Activated CD4-positive, alpha-beta T cell treated with anti-CD3 and anti-CD28 coated beads, Interleukin-2, amount 10 ng/mL, durations not matched to agents 7 days and 5 days (primary cell): ENCODE data around the gene MS4A2. TPM values are rescaled to one million over a fixed set of nuclear protein-coding genes. Genes with fewer than 3 reads are reported as not detected.
A peak's percentile ranks its signal among the peaks of the same experiment; 100 is the strongest.
"Not testable (repeated sequence)": the region's sequence is repeated elsewhere in the genome, so short reads cannot be mapped to it uniquely, and the experiment has no call there.

Source experiments
- CTCF ChIA-PET: fragments of 350-600 bp; sonication (Branson Sonifier 250); formaldehyde crosslinking; loops from one replicate; lab custom pipeline; 2021; ENCODE audit warnings: antibody characterized with exemption; lab: Charles Lee
- POLR2A ChIA-PET: fragments of 350-600 bp; sonication (Branson Sonifier 250); formaldehyde crosslinking; loops from one replicate; lab custom pipeline; 2021; ENCODE audit warnings: antibody characterized with exemption; lab: Charles Lee
- DNase-seq: peaks from one replicate; pipeline ENCODE4 v3.0.0-alpha.2; 2020
- H3K27ac Mint-ChIP-seq: one replicate; pipeline ENCODE4 v1.8.0; 2021; ENCODE audit warnings: mild to moderate bottlenecking, moderate library complexity, mixed read lengths
- H3K27me3 Mint-ChIP-seq: one replicate; pipeline ENCODE4 v1.8.0; 2021; ENCODE audit warnings: mixed read lengths
- H3K36me3 Mint-ChIP-seq: one replicate; pipeline ENCODE4 v1.8.0; 2021; ENCODE audit warnings: low read depth, mixed read lengths
- H3K4me1 Mint-ChIP-seq: one replicate; pipeline ENCODE4 v1.8.0; 2021; ENCODE audit warnings: mixed read lengths
- H3K4me3 Mint-ChIP-seq: one replicate; pipeline ENCODE4 v1.8.0; 2021; ENCODE audit warnings: mild to moderate bottlenecking, moderate library complexity, mixed read lengths
- H3K9me3 Mint-ChIP-seq: one replicate; pipeline ENCODE4 v1.8.0; 2021; ENCODE audit warnings: mixed read lengths
- total RNA-seq, 2 experiments: library from RNA; stranded (reverse); gene quantifications; one replicate each; pipeline ENCODE4 v1.2.3, GENCODE V29; 2021

MS4A2 gene
- total RNA-seq, 2 experiments from 2014 or later, result not detected

DNA sequence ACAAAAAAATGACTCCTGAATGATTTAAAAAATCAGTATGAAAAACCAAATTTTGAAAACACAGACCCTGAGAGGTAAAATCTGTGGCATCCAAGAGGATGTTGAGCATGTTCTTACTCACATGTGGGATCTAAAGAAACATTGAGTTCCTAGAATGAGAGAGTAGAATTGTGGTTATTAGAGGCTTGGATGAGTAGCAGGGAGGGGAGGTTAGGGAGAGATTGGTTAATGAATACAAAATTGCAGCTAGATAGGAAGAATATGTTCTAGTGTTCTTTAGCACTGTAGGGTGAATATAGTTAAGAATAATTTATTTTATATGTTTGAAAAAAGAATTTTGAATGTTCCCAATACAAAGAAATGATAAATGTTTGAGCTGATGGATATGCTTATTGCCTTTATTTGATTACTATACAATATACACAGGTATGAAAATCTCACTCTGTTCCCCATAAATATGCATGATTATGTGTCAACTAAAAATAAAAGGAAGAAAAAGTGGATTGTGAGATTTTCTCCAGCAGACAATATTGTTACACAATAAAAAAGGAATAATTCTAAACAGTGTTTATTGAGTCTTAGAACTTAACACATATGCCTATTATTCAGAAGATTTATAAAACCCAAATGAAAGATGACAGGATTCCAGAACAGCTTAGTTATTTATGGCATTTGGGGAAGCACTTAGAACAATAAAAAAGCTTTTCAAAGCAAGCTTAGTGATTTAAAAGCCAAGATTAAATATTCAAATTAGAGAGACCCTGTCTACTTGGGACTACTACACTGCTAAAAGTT lies 28.7 kb downstream of the MS4A2 start:
- no peak overlapping the region for H3K4me3 Mint-ChIP-seq
- H3K27me3 Mint-ChIP-seq, result peaks cover 2% of the 10 kb centered on the region
- H3K36me3 Mint-ChIP-seq, result no peaks in the 10 kb centered on the region
- no peak overlapping the region for H3K27ac Mint-ChIP-seq
- no peak for DNase-seq
- ChIA-PET CTCF (no interaction called here), POLR2A (no interaction called here)
- H3K9me3 Mint-ChIP-seq, result no peaks in the 10 kb centered on the region
- no peaks in the 10 kb centered on the region for H3K4me1 Mint-ChIP-seq

DNA sequence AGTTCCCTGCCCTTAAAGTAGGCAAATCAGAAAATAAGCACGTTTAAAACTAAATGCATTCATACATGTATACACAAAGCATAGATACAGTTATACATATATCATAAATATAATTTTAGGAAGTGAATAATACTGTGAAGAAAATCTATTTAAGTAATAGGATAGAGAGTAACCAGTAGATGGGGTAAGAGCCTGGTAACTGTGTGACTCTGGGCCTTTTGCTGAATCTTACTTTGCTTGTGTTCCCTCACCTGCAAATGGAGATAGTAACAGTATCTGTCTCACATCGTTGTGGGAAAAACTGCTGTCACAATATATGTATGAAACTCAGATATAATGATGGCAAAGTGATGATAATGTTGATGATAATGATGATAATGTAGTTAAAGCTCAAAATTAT lies 29.9 kb downstream of the MS4A2 start:
- Mint-ChIP-seq H3K36me3 (no peaks in the 10 kb centered on the region), H3K27me3 (peaks cover 2% of the 10 kb centered on the region), H3K4me1 (no peaks in the 10 kb centered on the region), H3K27ac (no peak overlapping the region), H3K4me3 (no peak overlapping the region), H3K9me3 (no peaks in the 10 kb centered on the region)
- DNase-seq, result no peak
- POLR2A ChIA-PET, result no interaction called here
- CTCF ChIA-PET, result interaction anchor here (1.4 kb wide), 1 partner anchor 13 kb away, joined by 3 read pairs; no protein-coding TSS in a partner anchor

DNA sequence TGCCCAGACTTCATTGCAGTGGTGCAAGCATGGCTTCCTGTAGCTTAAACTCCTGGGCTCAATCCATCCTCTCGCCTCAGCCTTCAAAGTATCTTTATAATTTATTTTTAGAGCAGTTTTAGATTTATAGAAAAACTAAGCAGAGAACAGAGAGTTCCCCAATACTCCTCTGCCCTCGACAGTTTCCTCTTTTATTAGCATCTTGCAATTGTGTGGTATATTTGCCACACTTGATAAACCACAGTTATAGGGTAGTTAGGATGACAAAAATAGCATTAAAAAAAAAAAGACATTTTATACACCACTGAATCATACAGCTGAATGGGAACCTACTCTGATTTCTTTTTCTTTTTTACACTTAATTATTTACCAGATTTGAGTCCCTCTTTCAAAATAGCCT lies 31.2 kb downstream of the MS4A2 start:
- CTCF ChIA-PET, result no interaction called here
- H3K27ac Mint-ChIP-seq, result no peak overlapping the region
- POLR2A ChIA-PET, result no interaction called here

DNA sequence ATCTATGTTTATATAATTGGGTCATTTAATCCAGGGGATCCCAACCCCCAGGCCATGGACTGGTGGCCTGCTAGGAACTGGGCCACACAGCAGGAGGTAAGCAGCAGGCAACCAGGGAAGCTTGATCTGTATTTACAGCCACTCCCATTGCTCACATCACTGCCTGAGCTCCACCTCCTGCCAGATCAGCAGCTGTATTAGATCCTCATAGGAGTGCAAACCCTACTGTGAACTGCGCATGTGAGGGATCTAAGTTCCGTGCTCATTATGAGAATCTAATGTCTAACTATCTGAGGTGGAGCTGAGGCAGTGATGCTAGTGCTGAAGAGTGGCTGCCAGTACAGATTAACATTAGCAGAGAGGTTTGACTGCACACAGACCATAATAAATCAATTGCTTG lies 32.8 kb downstream of the MS4A2 start:
- CTCF ChIA-PET, result no interaction called here
- Mint-ChIP-seq H3K4me3 (no peak overlapping the region), H3K27me3 (peaks cover 2% of the 10 kb centered on the region), H3K4me1 (no peaks in the 10 kb centered on the region), H3K36me3 (no peaks in the 10 kb centered on the region), H3K9me3 (no peaks in the 10 kb centered on the region), H3K27ac (no peak overlapping the region)
- POLR2A ChIA-PET, result no interaction called here
- DNase-seq, result no peak

More for the DNA sequence above, 31.2 kb downstream of the MS4A2 start:
- no peak overlapping the region for H3K4me3 Mint-ChIP-seq
- H3K36me3 Mint-ChIP-seq, result no peaks in the 10 kb centered on the region
- no peaks in the 10 kb centered on the region for H3K4me1 Mint-ChIP-seq
- no peaks in the 10 kb centered on the region for H3K9me3 Mint-ChIP-seq
- H3K27me3 Mint-ChIP-seq, result peaks cover 2% of the 10 kb centered on the region
- DNase-seq, result no peak

DNA sequence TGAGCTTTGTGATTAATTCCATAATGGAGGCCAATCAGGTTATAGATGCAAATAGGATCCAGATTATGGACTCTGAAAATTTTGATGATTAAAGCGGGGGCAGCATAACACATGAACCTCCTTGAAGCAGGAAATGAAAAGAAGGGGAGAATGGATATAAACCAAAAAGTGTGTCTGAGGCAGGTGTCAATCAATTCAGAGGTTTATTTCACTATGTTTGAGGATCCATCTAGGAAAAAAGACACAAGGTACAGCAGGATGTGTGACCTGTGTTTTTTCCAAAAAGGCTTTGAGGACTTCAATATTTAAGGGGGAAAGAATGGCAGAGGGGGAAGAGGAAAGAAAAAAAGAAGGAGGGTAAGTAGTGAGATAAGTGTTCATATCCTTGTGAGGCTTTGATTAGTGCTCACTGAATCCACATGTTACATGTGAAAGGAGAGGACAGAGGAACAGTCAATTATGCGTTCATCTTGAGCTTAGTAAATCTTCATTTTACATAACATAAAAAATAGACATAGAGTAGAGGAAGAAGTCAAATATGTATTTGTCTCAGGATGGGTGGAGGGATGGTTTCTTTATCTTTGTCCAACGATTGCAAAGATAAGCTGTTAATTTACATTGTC lies 34.1 kb downstream of the MS4A2 start:
- Mint-ChIP-seq H3K36me3 (no peaks in the 10 kb centered on the region), H3K9me3 (no peaks in the 10 kb centered on the region), H3K27me3 (peaks cover 2% of the 10 kb centered on the region), H3K27ac (no peak overlapping the region), H3K4me1 (no peaks in the 10 kb centered on the region), H3K4me3 (no peak overlapping the region)
- ChIA-PET POLR2A (no interaction called here), CTCF (no interaction called here)
- no peak for DNase-seq

DNA sequence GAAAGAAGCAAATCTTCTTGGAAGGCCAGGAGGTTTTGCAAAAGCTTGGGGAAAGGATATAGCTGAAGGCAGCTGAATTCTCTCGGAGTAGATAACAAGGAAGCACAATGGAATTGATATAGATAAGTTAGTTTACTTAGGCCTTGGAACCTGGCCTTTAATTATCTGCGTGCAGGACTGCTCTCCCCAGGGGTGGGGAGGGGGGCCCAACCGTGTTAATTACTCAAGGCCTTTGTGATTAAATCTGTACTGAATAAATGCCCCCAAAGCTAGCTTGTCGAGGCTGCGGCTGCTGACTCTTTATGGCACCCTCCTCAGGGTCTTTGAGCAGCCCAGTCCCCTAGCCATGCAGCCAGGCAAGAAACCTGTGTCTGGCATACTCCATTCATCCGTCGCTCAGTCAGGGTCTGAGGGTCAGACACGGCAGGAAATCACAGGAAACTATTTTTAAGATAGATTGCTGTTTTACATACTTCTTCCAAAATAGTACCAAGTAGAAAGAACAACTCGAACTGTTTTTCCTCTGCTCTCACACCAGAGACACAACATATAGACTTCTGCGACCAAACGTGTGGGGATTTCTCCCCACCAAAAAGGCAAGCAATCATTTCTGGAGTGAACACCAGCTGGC lies 36.5 kb downstream of the MS4A2 start:
- CTCF ChIA-PET, result no interaction called here
- Mint-ChIP-seq H3K4me1 (no peaks in the 10 kb centered on the region), H3K27ac (no peak overlapping the region), H3K9me3 (no peaks in the 10 kb centered on the region), H3K4me3 (no peak overlapping the region), H3K36me3 (no peaks in the 10 kb centered on the region), H3K27me3 (peaks cover 2% of the 10 kb centered on the region)
- POLR2A ChIA-PET, result no interaction called here
- no peak for DNase-seq

DNA sequence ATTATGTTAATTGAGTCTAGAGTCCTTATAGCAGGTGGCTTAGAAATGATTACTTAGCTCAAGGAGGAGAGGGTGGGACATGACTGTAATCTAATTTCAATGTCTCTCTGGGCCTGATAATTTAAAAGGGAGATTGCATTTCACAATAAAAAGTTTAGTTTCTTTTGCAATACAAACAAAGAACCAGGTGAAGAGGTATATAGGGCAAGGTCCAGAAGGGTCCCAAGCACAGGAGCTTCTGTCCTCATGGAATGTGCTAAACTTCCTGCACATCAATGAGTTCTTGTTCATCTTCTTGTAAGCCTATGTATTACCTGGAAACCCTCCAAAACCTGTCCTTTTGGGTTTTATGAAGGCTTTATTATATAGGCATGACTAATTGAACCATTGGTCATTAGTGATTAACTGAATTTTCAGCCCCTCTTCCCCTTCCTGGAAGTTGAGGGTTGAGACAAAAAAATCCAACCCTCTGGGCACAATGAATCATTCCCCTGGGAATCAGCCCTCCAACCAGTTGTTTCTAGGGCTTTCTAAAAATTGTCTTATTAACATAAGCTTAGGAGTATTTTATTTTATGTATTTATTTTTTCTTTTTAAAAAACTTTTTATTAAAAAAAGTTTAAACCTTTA lies 37.6 kb downstream of the MS4A2 start:
- ChIA-PET CTCF (no interaction called here), POLR2A (no interaction called here)
- Mint-ChIP-seq H3K4me3 (no peak overlapping the region), H3K27ac (no peak overlapping the region), H3K27me3 (no peaks in the 10 kb centered on the region), H3K4me1 (no peaks in the 10 kb centered on the region), H3K36me3 (no peaks in the 10 kb centered on the region), H3K9me3 (no peaks in the 10 kb centered on the region)
- no peak for DNase-seq

DNA sequence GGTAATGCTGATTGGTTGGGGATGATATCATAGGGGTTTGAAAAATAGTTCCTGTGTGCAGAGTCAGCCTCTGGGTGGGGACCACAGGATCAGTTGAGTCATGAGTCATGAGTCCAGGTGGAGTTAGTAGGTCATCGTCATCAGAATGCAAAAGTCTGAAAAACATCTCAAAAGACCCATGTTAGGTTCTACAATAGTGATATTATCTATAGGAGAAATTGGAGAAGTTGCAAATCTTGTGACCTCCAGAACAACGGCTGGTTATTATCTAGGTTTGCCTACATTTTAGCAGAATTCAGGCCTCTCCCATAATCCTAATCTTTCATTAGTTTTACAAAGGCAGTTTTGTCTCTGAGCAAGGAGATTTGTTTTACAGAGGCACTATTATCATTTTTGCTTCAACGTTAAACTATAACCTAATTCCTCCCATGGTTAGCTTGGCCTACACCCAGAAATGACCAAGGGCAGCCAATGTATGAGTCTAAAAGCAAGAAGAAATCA lies 38.9 kb downstream of the MS4A2 start:
- POLR2A ChIA-PET, result no interaction called here
- H3K27ac Mint-ChIP-seq, result no peak overlapping the region
- H3K27me3 Mint-ChIP-seq, result no peaks in the 10 kb centered on the region

DNA sequence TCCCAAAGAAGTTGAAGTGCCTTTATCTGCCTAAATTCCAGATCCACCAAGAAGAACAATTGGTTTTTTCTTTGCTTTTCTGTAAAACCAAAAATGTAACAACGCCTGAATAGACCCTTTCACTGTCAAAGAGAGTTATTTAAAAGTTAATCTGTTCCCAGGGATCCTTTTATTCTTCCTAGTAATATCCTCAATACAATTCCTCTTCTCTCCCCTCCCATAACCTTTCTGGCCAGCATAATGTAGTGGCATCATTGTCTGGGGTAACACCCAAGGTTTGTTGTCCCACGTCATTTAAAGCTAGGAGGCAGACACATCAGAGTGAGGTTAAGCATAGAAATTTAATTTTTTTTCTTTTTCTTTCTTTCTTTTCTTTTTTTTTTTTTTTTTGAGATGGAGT lies 39.9 kb downstream of the MS4A2 start:
- ChIA-PET CTCF (interaction anchor here (0.9 kb wide), 1 partner anchor 9 kb away, joined by 3 read pairs; no protein-coding TSS in a partner anchor), POLR2A (no interaction called here)
- H3K4me1 Mint-ChIP-seq, result no peaks in the 10 kb centered on the region
- DNase-seq, result no peak
- no peaks in the 10 kb centered on the region for H3K36me3 Mint-ChIP-seq
- H3K27ac Mint-ChIP-seq, result no peak overlapping the region
- H3K4me3 Mint-ChIP-seq, result no peak overlapping the region
- no peaks in the 10 kb centered on the region for H3K27me3 Mint-ChIP-seq
- H3K9me3 Mint-ChIP-seq, result peaks cover under 1% of the 10 kb centered on the region

More for the DNA sequence above, 38.9 kb downstream of the MS4A2 start:
- H3K36me3 Mint-ChIP-seq, result no peaks in the 10 kb centered on the region
- H3K9me3 Mint-ChIP-seq, result no peaks in the 10 kb centered on the region
- CTCF ChIA-PET, result interaction anchor here (0.9 kb wide), 1 partner anchor 10 kb away, joined by 3 read pairs; no protein-coding TSS in a partner anchor
- H3K4me3 Mint-ChIP-seq, result no peak overlapping the region
- no peak for DNase-seq
- no peaks in the 10 kb centered on the region for H3K4me1 Mint-ChIP-seq

DNA sequence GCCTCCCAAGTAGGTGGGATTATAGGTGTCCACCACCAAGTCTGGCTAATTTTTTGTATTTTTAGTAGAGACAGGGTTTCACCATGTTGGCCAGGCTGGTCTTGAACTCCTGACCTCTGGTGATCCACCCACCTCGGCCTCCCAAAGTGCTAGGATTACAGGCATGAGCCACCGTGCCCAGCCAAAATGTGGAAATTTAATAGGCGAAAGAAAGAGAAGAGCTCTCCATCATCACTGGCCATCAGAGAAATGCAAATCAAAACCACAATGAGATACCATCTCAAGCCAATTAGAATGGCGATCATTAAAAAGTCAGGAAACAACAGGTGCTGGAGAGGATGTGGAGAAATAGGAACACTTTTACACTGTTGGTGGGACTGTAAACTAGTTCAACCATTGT lies 40.4 kb downstream of the MS4A2 start:
- H3K4me3 Mint-ChIP-seq, DNase-seq, H3K9me3 Mint-ChIP-seq, H3K27me3 Mint-ChIP-seq, H3K4me1 Mint-ChIP-seq, H3K27ac Mint-ChIP-seq, CTCF ChIA-PET, H3K36me3 Mint-ChIP-seq, POLR2A ChIA-PET: not testable (repeated sequence)

DNA sequence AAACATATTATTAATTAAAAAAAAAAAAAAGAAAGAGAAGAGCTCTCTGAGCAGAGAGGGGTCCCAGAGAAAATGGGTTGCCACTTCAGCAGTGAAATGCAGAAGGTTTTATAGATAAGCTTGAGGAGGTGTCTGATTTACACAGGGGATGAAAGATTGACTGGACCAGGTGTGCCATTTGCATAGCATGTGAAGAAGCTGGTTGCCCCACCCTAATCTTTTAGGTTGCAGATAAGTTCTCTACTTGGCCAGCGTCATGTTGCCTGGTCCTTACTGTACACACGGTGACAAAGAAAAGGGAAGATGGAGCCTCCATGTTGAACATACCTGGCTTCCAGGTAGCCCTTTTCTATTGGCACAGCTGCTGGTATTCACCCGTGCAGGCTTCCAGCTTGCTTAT lies 41.4 kb downstream of the MS4A2 start:
- DNase-seq, result no peak
- Mint-ChIP-seq H3K27ac (no peak overlapping the region), H3K4me1 (no peaks in the 10 kb centered on the region), H3K4me3 (no peak overlapping the region), H3K27me3 (no peaks in the 10 kb centered on the region), H3K36me3 (no peaks in the 10 kb centered on the region), H3K9me3 (peaks cover 6% of the 10 kb centered on the region)
- CTCF ChIA-PET, result interaction anchor here (0.6 kb wide), 2 partner anchors 378 to 447 kb away, joined by 3 to 4 read pairs; no protein-coding TSS in a partner anchor
- POLR2A ChIA-PET, result no interaction called here

DNA sequence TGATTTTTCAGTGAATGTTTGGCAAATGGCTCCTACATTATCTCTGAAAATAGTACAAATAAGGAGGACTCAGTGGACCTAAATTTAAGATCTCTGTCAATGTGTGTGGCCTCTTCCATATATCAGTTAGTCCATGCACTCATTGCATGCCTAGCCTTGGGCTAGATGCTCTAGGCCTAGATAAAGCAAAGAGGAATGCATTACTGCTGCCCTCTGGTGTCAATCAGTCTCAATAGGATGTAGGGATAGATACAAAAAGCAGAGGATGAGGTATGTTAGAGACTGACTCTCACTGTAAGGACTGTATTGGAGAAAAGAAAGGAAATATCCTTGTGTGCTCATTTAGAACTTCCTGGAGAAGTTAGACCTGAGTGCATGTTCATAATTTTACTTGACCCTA lies 42.0 kb downstream of the MS4A2 start:
- Mint-ChIP-seq H3K27me3 (no peaks in the 10 kb centered on the region), H3K27ac (no peak overlapping the region), H3K4me1 (no peaks in the 10 kb centered on the region), H3K4me3 (no peak overlapping the region), H3K9me3 (peaks cover 6% of the 10 kb centered on the region), H3K36me3 (no peaks in the 10 kb centered on the region)
- POLR2A ChIA-PET, result no interaction called here
- DNase-seq, result peak; percentile 25
- CTCF ChIA-PET, result interaction anchor here (0.6 kb wide), 1 partner anchor 448 kb away, joined by 3 read pairs; no protein-coding TSS in a partner anchor
